Common myeloid progenitor, CD34-positive (primary cell): ENCODE results near the gene ATP9B.
"Not testable (repeated sequence)": the region's sequence is repeated elsewhere in the genome, so short reads cannot be mapped to it uniquely, and the experiment has no call there.

Experiments
- CTCF ChIA-PET: fragments of 350-600 bp; sonication (Branson Sonifier 250); formaldehyde crosslinking; loops from one replicate; lab custom pipeline; 2021; ENCODE audit warnings: antibody characterized with exemption; lab: Charles Lee
- POLR2A ChIA-PET: fragments of 350-600 bp; sonication (Branson Sonifier 250); formaldehyde crosslinking; loops from one replicate; lab custom pipeline; 2021; ENCODE audit warnings: antibody characterized with exemption; lab: Charles Lee
- DNase-seq, 3 donors: peaks; one replicate each; pipeline versions ENCODE4 v3.0.0 to v3.0.0-alpha.2; 2013
- H3K27ac ChIP-seq, 2 experiments: 1 replicate in 1 of 2; 2 replicates in 1 of 2; pipeline ENCODE4 v1.7.0; 2013; ENCODE audit warnings: inconsistent platforms in 2 of 2, low read length in 2 of 2, mild to moderate bottlenecking in 2 of 2, low read depth in 1 of 2, moderate library complexity in 1 of 2; ENCODE audit not compliant: severe bottlenecking in 2 of 2, insufficient read depth in 1 of 2, poor library complexity in 1 of 2
- H3K27me3 ChIP-seq, 5 experiments: replicated peaks in 2 of 5; 1 replicate in 3 of 5; 2 replicates in 2 of 5; pipeline versions ENCODE4 v1.6.1 to v1.7.0; 2013; ENCODE audit warnings: low read length in 4 of 5, mild to moderate bottlenecking in 2 of 5, moderate library complexity in 2 of 5, inconsistent platforms in 1 of 5; ENCODE audit not compliant: insufficient read depth in 5 of 5, control insufficient read depth in 4 of 5
- H3K36me3 ChIP-seq, 4 experiments: 1 replicate in 2 of 4; 2 replicates in 2 of 4; pipeline versions ENCODE4 v1.6.1 to v1.7.0; 2013; ENCODE audit warnings: low read length in 3 of 4, control low read depth in 1 of 4, mild to moderate bottlenecking in 1 of 4; ENCODE audit not compliant: control insufficient read depth in 4 of 4, insufficient read depth in 4 of 4
- H3K4me1 ChIP-seq, 4 experiments: 1 replicate in 3 of 4; 2 replicates in 1 of 4; pipeline versions ENCODE4 v1.6.1 to v1.7.1; 2013; ENCODE audit warnings: low read length in 3 of 4, mild to moderate bottlenecking in 3 of 4, control low read depth in 1 of 4, inconsistent platforms in 1 of 4, moderate library complexity in 1 of 4; ENCODE audit not compliant: control insufficient read depth in 4 of 4, insufficient read depth in 4 of 4; ENCODE audit errors: control extremely low read depth in 1 of 4
- H3K4me3 ChIP-seq, 7 experiments: 1 replicate in 4 of 7; 2 replicates in 3 of 7; pipeline versions ENCODE4 v1.5.1 to v1.7.0; 2013; ENCODE audit warnings: mild to moderate bottlenecking in 7 of 7, low read length in 6 of 7, moderate library complexity in 6 of 7, inconsistent platforms in 2 of 7, low read depth in 2 of 7, control low read depth in 1 of 7; ENCODE audit not compliant: insufficient read depth in 4 of 7, control insufficient read depth in 1 of 7; ENCODE audit errors: extremely low read depth in 1 of 7
- H3K9me3 ChIP-seq, 5 experiments: 1 replicate in 4 of 5; 2 replicates in 1 of 5; pipeline versions ENCODE4 v1.6.1 to v1.7.1; 2013; ENCODE audit warnings: low read length in 4 of 5, mild to moderate bottlenecking in 2 of 5, inconsistent platforms in 1 of 5, low read depth in 1 of 5, moderate library complexity in 1 of 5; ENCODE audit not compliant: control insufficient read depth in 4 of 5, insufficient read depth in 2 of 5; ENCODE audit errors: control extremely low read depth in 1 of 5
- WGBS: methylation state at CpG from one replicate; pipeline ENCODE4 v1.1.5; 2013; ENCODE audit not compliant: insufficient coverage; 5-methylcytosine and 5-hydroxymethylcytosine counted together

The ATP9B gene

GRCh38 chr18:79285191-79285590 lies 216.0 kb downstream of the ATP9B start:
- CTCF ChIA-PET, DNase-seq, H3K27me3 ChIP-seq, H3K27ac ChIP-seq, H3K4me3 ChIP-seq, H3K9me3 ChIP-seq, POLR2A ChIA-PET, H3K36me3 ChIP-seq, H3K4me1 ChIP-seq: not testable (repeated sequence)
- WGBS, result no CpG with 5 or more reads among the region's 1 CpG

DNA sequence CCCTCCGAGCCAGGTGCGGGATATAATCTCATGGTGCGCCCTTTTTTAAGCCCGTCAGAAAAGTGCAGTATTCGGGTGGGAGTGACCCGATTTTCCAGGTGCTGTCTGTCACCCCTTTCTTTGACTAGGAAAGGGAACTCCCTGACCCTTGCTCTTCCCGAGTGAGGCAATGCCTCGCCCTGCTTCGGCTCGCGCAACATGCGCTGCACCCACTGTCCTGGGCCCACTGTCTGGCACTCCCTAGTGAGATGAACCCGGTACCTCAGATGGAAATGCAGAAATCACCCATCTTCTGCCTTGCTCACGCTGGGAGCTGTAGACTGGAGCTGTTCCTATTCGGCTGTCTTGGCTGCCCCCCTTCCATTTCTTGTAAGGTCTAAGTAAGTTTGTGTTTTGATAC lies 221.2 kb downstream of the ATP9B start:
- 97% methylated on average over 13 of the region's 15 CpGs for WGBS
- DNase-seq, CTCF ChIA-PET, H3K4me1 ChIP-seq, POLR2A ChIA-PET, H3K27me3 ChIP-seq, H3K9me3 ChIP-seq, H3K27ac ChIP-seq, H3K4me3 ChIP-seq: not testable (repeated sequence)
- peaks cover 2 to 10% (median 3%) of the 10 kb centered on the region in 4 experiments for H3K36me3 ChIP-seq

DNA sequence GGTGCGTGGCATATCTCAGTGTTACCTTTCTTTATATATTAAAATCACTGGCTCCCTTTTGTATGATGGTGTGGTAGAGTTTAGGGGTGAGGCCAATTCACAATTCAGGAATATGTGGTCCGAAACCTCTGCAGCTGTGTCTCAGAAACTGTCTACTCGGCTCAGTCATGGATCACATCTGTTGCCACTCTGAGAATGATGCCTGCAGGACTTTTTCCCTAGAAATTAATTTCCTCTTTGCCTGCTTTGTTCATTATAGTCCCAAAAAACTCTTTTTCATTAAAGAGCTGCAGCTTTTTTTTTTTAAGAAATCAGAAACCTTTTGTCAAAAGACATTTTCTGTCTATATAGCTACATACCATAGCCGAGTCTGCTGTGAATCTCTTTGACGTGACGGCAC lies 221.7 kb downstream of the ATP9B start:
- Histone ChIP-seq H3K9me3 (no peaks in the 10 kb centered on the region), H3K4me1 (no peaks in the 10 kb centered on the region), H3K27me3 (no peaks in the 10 kb centered on the region), H3K36me3 (peaks cover 2 to 10% (median 3%) of the 10 kb centered on the region in 4 experiments), H3K27ac (no peak overlapping the region), H3K4me3 (no peak overlapping the region)
- DNase-seq, result no peak
- ChIA-PET POLR2A (no interaction called here), CTCF (no interaction called here)
- WGBS, result 100% methylated on average over 3 of the region's 6 CpGs

- POLR2A ChIA-PET, result no interaction called here
- H3K9me3 ChIP-seq, result no peaks in the 10 kb centered on the region
- no peaks in the 10 kb centered on the region for H3K4me1 ChIP-seq
- CTCF ChIA-PET, result interaction anchor here (1.5 kb wide), 1 partner anchor 13 kb away, joined by 3 read pairs; no protein-coding TSS in a partner anchor
- H3K27me3 ChIP-seq, result no peaks in the 10 kb centered on the region
- peaks cover 2 to 10% (median 3%) of the 10 kb centered on the region in 4 experiments for H3K36me3 ChIP-seq
- DNase-seq, result no peak
- H3K4me3 ChIP-seq, result no peak overlapping the region
- no peak overlapping the region for H3K27ac ChIP-seq
- WGBS, result 88% methylated on average over 7 of the region's 10 CpGs
These were observed 225.0 kb downstream of the ATP9B start for GRCh38 chr18:79294235-79294634.

DNA sequence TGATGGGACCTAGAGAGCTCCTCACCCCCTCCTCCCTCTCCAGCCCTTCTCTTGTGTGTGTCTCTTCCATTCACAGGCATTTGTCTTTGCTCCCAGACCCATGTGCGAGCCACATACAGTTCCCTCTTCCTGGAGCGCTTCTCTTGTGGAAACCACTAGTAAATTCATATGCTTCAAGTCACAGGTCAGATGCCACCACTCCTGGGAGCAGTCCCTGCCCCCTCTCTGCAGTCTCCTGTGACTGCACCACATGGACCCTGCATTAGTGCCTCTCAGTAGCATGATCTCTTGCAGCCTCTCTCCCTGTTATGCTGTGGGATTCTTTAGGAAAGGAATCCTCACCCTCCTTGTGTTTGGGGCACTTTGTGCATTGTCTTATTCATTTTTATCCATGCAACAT lies 230.1 kb downstream of the ATP9B start:
- 100% methylated on average over 2 of the region's 2 CpGs for WGBS
- H3K4me1 ChIP-seq, result no peaks in the 10 kb centered on the region
- ChIA-PET POLR2A (no interaction called here), CTCF (no interaction called here)
- H3K27me3 ChIP-seq, result no peaks in the 10 kb centered on the region
- H3K36me3 ChIP-seq, result peaks cover 2 to 13% (median 6%) of the 10 kb centered on the region in 4 experiments
- no peaks in the 10 kb centered on the region for H3K9me3 ChIP-seq
- H3K4me3 ChIP-seq, result no peak overlapping the region
- H3K27ac ChIP-seq, result no peak overlapping the region
- DNase-seq, result no peak

GRCh38 chr18:79299711-79300110 lies 230.5 kb downstream of the ATP9B start:
- no peak overlapping the region for H3K27ac ChIP-seq
- H3K27me3 ChIP-seq, result no peaks in the 10 kb centered on the region
- 97% methylated on average over 8 of the region's 8 CpGs for WGBS
- DNase-seq, result no peak
- ChIA-PET POLR2A (no interaction called here), CTCF (no interaction called here)
- no peaks in the 10 kb centered on the region for H3K4me1 ChIP-seq
- no peak overlapping the region for H3K4me3 ChIP-seq
- no peaks in the 10 kb centered on the region for H3K9me3 ChIP-seq
- peaks cover 2 to 15% (median 8%) of the 10 kb centered on the region in 4 experiments for H3K36me3 ChIP-seq

- Histone ChIP-seq H3K4me3 (no peak overlapping the region), H3K27me3 (no peaks in the 10 kb centered on the region), H3K27ac (no peak overlapping the region), H3K9me3 (no peaks in the 10 kb centered on the region), H3K4me1 (no peaks in the 10 kb centered on the region), H3K36me3 (peaks cover 2 to 20% (median 12%) of the 10 kb centered on the region in 4 experiments)
- POLR2A ChIA-PET, result no interaction called here
- DNase-seq, result no peak
- WGBS, result 96% methylated on average over 3 of the region's 9 CpGs
- CTCF ChIA-PET, result no interaction called here
These were observed 231.2 kb downstream of the ATP9B start for GRCh38 chr18:79300413-79300812.
